Measurements from ENCODE around the gene CBX8.

DNA sequence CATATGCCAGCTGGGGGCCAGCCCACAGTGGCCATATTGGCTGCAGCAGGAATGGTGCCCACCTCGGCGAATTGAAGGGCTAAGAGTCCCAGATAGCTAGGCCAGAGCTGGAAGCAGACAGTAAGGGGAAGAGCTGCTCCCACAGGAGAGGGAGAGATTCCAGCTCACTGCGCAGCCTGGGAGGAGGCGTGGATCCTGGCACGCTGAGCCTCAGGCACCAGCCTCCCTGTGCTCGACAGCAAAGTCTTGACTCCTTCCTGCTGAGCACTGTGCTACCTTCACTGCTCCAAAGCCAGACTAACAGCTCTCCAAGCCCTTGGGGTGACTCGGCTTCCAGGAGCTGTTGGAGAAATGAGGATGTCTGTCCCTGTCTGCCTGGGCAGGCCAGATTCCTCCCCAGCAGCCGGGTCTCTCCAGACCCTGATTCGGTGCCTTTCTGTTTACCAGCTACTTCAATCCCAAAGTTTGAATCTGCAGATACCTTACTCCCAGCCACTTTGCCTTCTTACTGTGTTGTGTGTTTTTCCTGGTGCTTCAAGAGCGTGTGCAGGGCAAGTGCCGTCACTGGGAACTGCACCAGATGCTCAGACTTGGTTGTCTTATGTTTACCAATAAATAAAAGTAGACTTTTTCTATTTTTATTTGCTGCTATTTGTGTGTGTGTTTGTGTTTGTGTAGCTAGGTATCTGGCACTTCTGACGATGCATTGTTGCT lies 9.8 kb downstream of the CBX8 start:
- TF ChIP-seq EP300 (IDR thresholded peaks at IDR 0.05; ENCODE audit: borderline replicate concordance in 1 of 2, low read depth in 2 of 2, low read length in 2 of 2) (no peak), ASH2L (IDR thresholded peaks at IDR 0.05; ENCODE audit: low read length) (no peak), GABPA (IDR thresholded peaks at IDR 0.05; ENCODE audit: borderline replicate concordance, insufficient read depth, low read length) (no peak), EZH2 (IDR thresholded peaks at IDR 0.05; ENCODE audit: low read depth, low read length, severe bottlenecking) (no peak), POLR2A (IDR thresholded peaks at IDR 0.05; ENCODE audit: control extremely low read depth in 1 of 2, low read depth in 2 of 2, low read length in 2 of 2) (peak in 1 of 2 experiments; percentile 73; a peak in 2 of 3 replicates), POLR2AphosphoS5 (IDR thresholded peaks at IDR 0.05; ENCODE audit: low read depth, low read length) (peak; percentile 78), CHD7 (IDR thresholded peaks at IDR 0.05; ENCODE audit: insufficient replicate concordance, low read length) (no peak), BRCA1 (IDR thresholded peaks at IDR 0.05; ENCODE audit: low read depth, low read length) (no peak), FOSL1 (IDR thresholded peaks at IDR 0.05; ENCODE audit: insufficient read depth, low read depth, low read length) (no peak)
- TF ChIP-seq, protein P1, sequence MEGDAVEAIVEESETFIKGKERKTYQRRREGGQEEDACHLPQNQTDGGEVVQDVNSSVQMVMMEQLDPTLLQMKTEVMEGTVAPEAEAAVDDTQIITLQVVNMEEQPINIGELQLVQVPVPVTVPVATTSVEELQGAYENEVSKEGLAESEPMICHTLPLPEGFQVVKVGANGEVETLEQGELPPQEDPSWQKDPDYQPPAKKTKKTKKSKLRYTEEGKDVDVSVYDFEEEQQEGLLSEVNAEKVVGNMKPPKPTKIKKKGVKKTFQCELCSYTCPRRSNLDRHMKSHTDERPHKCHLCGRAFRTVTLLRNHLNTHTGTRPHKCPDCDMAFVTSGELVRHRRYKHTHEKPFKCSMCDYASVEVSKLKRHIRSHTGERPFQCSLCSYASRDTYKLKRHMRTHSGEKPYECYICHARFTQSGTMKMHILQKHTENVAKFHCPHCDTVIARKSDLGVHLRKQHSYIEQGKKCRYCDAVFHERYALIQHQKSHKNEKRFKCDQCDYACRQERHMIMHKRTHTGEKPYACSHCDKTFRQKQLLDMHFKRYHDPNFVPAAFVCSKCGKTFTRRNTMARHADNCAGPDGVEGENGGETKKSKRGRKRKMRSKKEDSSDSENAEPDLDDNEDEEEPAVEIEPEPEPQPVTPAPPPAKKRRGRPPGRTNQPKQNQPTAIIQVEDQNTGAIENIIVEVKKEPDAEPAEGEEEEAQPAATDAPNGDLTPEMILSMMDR (IDR thresholded peaks at IDR 0.05; ENCODE audit: control extremely low read depth in 1 of 3, insufficient read depth in 1 of 3, low read depth in 1 of 3, low read length in 3 of 3): no peak

All from H1 (cell line).